Posterior cingulate gyrus (tissue), 11 donors: Measurements from ENCODE around the gene TUBGCP4.
A peak's percentile ranks its signal among the peaks of the same experiment; 100 is the strongest.
"Not testable (repeated sequence)": the region's sequence is repeated elsewhere in the genome, so short reads cannot be mapped to it uniquely, and the experiment has no call there.

Experiments
- DNase-seq, 10 donors: peaks; one replicate each; pipeline versions ENCODE4 v3.0.0 to v3.0.0-alpha.2; 2020 to 2021; ENCODE audit warnings: mixed read lengths in 3 of 10
- intact Hi-C: fragments of 100-400 bp; cut with DNase I; formaldehyde crosslinking; loops from one replicate; pipeline ENCODE4 v1.15.1; 2023

Gene TUBGCP4

GRCh38 chr15:43370975-43371974, at the start of gene TUBGCP4, which contains the start of gene ZSCAN29:
TSS of gene TUBGCP4 (plus strand) at chr15:43371101. CDS start at chr15:43371355, 254 bp downstream.
TSS of gene ZSCAN29 (minus strand) at chr15:43371043. CDS start at chr15:43369913, 1,130 bp downstream.
- intact Hi-C loops, result no loop called here
- DNase-seq, result peak; percentile 72 to 98 (median 79)

GRCh38 chr15:43325039-43325684, 45.7 kb upstream of the TUBGCP4 start:
- no peak for DNase-seq
- intact Hi-C loops, result no loop called here

GRCh38 chr15:43329217-43329959, 41.5 kb upstream of the TUBGCP4 start:
- DNase-seq, result peak in 7 of 10 donors; percentile 24 to 91 (median 35)
- intact Hi-C loops, result no loop called here

- intact Hi-C loops, result no loop called here
- peak; percentile 88 to 99 (median 92) for DNase-seq
These were observed 40.7 kb upstream of the TUBGCP4 start, which contains the start of gene LCMT2 for GRCh38 chr15:43329960-43330779. TSS of gene LCMT2 (minus strand) at chr15:43330573. CDS start at chr15:43330489, 84 bp downstream.

- no peak for DNase-seq
- intact Hi-C loops, result no loop called here
These were observed 40.2 kb upstream of the TUBGCP4 start for GRCh38 chr15:43330780-43331087.

GRCh38 chr15:43346305-43346704, 24.6 kb upstream of the TUBGCP4 start:
- peak in 5 of 10 donors; percentile 21 to 86 (median 43) for DNase-seq
- intact Hi-C loops, result no loop called here

- intact Hi-C loops, result no loop called here
- no peak for DNase-seq
These were observed 23.8 kb upstream of the TUBGCP4 start for GRCh38 chr15:43347114-43347513.

- intact Hi-C loops, result no loop called here
- DNase-seq, result no peak
These were observed 18.1 kb upstream of the TUBGCP4 start for GRCh38 chr15:43352693-43353382.

GRCh38 chr15:43360821-43361220, 10.1 kb upstream of the TUBGCP4 start:
- DNase-seq, result no peak
- intact Hi-C loops, result no loop called here

- no peak for DNase-seq
- intact Hi-C loops, result no loop called here
These were observed 9.5 kb upstream of the TUBGCP4 start for GRCh38 chr15:43361313-43361903.

- intact Hi-C loops, result no loop called here
- DNase-seq, result peak in 3 of 10 donors; percentile 33 to 85 (median 73)
These were observed 459 bp upstream of the TUBGCP4 start for GRCh38 chr15:43370310-43370974.

GRCh38 chr15:43376017-43376705, 5.3 kb downstream of the TUBGCP4 start:
- intact Hi-C loops, result no loop called here

GRCh38 chr15:43378601-43379000, 7.7 kb downstream of the TUBGCP4 start:
- intact Hi-C loops, result no loop called here
- no peak for DNase-seq

More at GRCh38 chr15:43376017-43376705, 5.3 kb downstream of the TUBGCP4 start:
- DNase-seq, result peak in 1 of 10 donors; percentile 66

GRCh38 chr15:43382310-43382709, 11.4 kb downstream of the TUBGCP4 start:
- intact Hi-C loops, result no loop called here
- DNase-seq, result no peak

- no peak for DNase-seq
- intact Hi-C loops, result no loop called here
These were observed 12.2 kb downstream of the TUBGCP4 start for GRCh38 chr15:43383070-43383469.

GRCh38 chr15:43390723-43391122, 19.8 kb downstream of the TUBGCP4 start:
- intact Hi-C loops, result no loop called here
- DNase-seq, result peak in 1 of 10 donors; percentile 55

GRCh38 chr15:43393592-43393991, 22.7 kb downstream of the TUBGCP4 start:
- DNase-seq, intact Hi-C loops: not testable (repeated sequence)

GRCh38 chr15:43402255-43402654, 31.4 kb downstream of the TUBGCP4 start:
- intact Hi-C loops, result no loop called here
- no peak for DNase-seq
